Activated B cell treated with CpG ODN at 0.5 μM for 24 hours (primary cell): ENCODE data around the gene ABHD17B. TPM values are rescaled to one million over a fixed set of nuclear protein-coding genes. Genes with fewer than 3 reads are reported as not detected.

Source experiments
- ATAC-seq: fragments of 200-7000 bp; cut with Tn5 transposase; one replicate; pipeline ENCODE4 v1.10.0; 2021; ENCODE audit warnings: low read depth, mild to moderate bottlenecking, moderate library complexity
- CTCF ChIA-PET: fragments of 350-600 bp; sonication (Branson Sonifier 250); formaldehyde crosslinking; loops from one replicate; lab custom pipeline; 2021; ENCODE audit warnings: antibody characterized with exemption; lab: Charles Lee
- POLR2A ChIA-PET: fragments of 350-600 bp; sonication (Branson Sonifier 250); formaldehyde crosslinking; loops from one replicate; lab custom pipeline; 2021; ENCODE audit warnings: antibody characterized with exemption; lab: Charles Lee
- DNase-seq: peaks from one replicate; pipeline ENCODE4 v3.0.0; 2022
- H3K27ac Mint-ChIP-seq: one replicate; pipeline ENCODE4 v1.8.0; 2020; ENCODE audit warnings: mixed read lengths
- H3K27me3 Mint-ChIP-seq: one replicate; pipeline ENCODE4 v1.8.0; 2021; ENCODE audit warnings: mixed read lengths
- H3K36me3 Mint-ChIP-seq: one replicate; pipeline ENCODE4 v1.8.0; 2021; ENCODE audit warnings: low read depth, mixed read lengths
- H3K4me1 Mint-ChIP-seq: one replicate; pipeline ENCODE4 v1.8.0; 2021; ENCODE audit warnings: mixed read lengths
- H3K4me3 Mint-ChIP-seq: one replicate; pipeline ENCODE4 v1.8.0; 2020; ENCODE audit warnings: mild to moderate bottlenecking, mixed read lengths
- H3K9me3 Mint-ChIP-seq: one replicate; pipeline ENCODE4 v1.8.0; 2020; ENCODE audit warnings: mixed read lengths
- CTCF ChIP-seq: fragments of 200-600 bp; IDR thresholded peaks from one replicate; pipeline ENCODE4 v1.8.0; 2022; ENCODE audit warnings: antibody characterized with exemption, mild to moderate bottlenecking
- intact Hi-C: fragments of 100-400 bp; cut with micrococcal nuclease; formaldehyde crosslinking; loops from one replicate; pipeline ENCODE4 v1.15.1; 2024
- total RNA-seq: library from RNA; stranded (reverse); gene quantifications from 2 replicates; pipeline ENCODE4 v1.2.3, GENCODE V29; 2022

Gene ABHD17B
- total RNA-seq, 1 donor from 2014 or later, result 18.6 TPM

GRCh38 chr9:71878327-71879274 lies 32.4 kb downstream of the ABHD17B start:
- Mint-ChIP-seq H3K27me3 (no peaks in the 10 kb centered on the region), H3K27ac (no peak overlapping the region), H3K4me3 (no peak overlapping the region), H3K36me3 (peaks cover 52% of the 10 kb centered on the region), H3K4me1 (peaks cover 7% of the 10 kb centered on the region), H3K9me3 (peaks cover 29% of the 10 kb centered on the region)
- POLR2A ChIA-PET, result no interaction called here
- ATAC-seq (no peak), DNase-seq (no peak)
- intact Hi-C loops, result no loop called here
- no peak for TF ChIP-seq CTCF
- CTCF ChIA-PET, result interaction anchor here (1.5 kb wide), 1 partner anchor 60 kb away, joined by 4 read pairs; no protein-coding TSS in a partner anchor

- H3K27me3 Mint-ChIP-seq, result no peaks in the 10 kb centered on the region
- TF ChIP-seq CTCF, result no peak
- DNase-seq (no peak), ATAC-seq (no peak)
- POLR2A ChIA-PET, result no interaction called here
- intact Hi-C loops, result no loop called here
- peaks cover 26% of the 10 kb centered on the region for H3K9me3 Mint-ChIP-seq
- H3K4me3 Mint-ChIP-seq, result no peak overlapping the region
- H3K4me1 Mint-ChIP-seq, result peaks cover 7% of the 10 kb centered on the region
- CTCF ChIA-PET, result no interaction called here
- no peak overlapping the region for H3K27ac Mint-ChIP-seq
- peaks cover 45% of the 10 kb centered on the region for H3K36me3 Mint-ChIP-seq
Measured at GRCh38 chr9:71876829-71877228, 34.2 kb downstream of the ABHD17B start.

- no peak for TF ChIP-seq CTCF
- Mint-ChIP-seq H3K36me3 (peaks cover 43% of the 10 kb centered on the region), H3K27ac (no peak overlapping the region), H3K9me3 (peaks cover 23% of the 10 kb centered on the region), H3K4me1 (peaks cover 7% of the 10 kb centered on the region), H3K27me3 (no peaks in the 10 kb centered on the region), H3K4me3 (no peak overlapping the region)
- ATAC-seq, result no peak
- POLR2A ChIA-PET, result no interaction called here
- intact Hi-C loops, result no loop called here
- no peak for DNase-seq
- CTCF ChIA-PET, result no interaction called here
Measured at GRCh38 chr9:71876106-71876505, 34.9 kb downstream of the ABHD17B start.

GRCh38 chr9:71875345-71875744 lies 35.6 kb downstream of the ABHD17B start:
- no peak for DNase-seq

More at GRCh38 chr9:71875345-71875744, 35.6 kb downstream of the ABHD17B start:
- no peak overlapping the region for H3K4me3 Mint-ChIP-seq
- peaks cover 46% of the 10 kb centered on the region for H3K36me3 Mint-ChIP-seq
- ChIA-PET POLR2A (no interaction called here), CTCF (no interaction called here)
- H3K4me1 Mint-ChIP-seq, result peaks cover 7% of the 10 kb centered on the region
- no peak for TF ChIP-seq CTCF
- H3K9me3 Mint-ChIP-seq, result peaks cover 19% of the 10 kb centered on the region
- no peak overlapping the region for H3K27ac Mint-ChIP-seq
- no peak for ATAC-seq
- intact Hi-C loops, result no loop called here
- no peaks in the 10 kb centered on the region for H3K27me3 Mint-ChIP-seq
